Measurements from ENCODE around the gene A3GALT2. TPM values are rescaled to one million over a fixed set of nuclear protein-coding genes. Genes with fewer than 3 reads are reported as not detected.

The A3GALT2 gene
- total RNA-seq, 1 experiment from 2014 or later, result not detected

DNA sequence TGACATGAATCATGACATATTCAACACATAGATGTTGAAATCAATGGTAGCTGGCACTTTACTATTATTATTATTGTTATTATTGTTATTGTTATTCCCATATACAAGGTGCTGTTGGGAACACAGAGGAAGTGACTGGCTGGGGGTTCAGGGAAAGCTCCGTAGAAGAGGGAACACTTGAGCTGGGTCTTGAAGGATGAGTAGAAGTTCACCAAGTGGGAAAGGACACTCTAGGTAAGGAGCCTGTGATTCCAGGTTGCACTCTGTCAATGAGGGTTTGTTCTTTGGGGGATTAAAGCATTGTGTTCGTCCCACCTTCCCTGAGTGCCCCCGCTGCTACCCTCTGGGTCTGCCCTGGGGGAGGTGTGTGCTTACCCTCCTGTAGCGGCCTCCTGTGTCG, 50.5 kb downstream of the A3GALT2 start:
- Histone ChIP-seq H4K20me1 (ENCODE audit: insufficient read depth, low read depth, low read length) (no peaks in the 10 kb centered on the region), H3K9ac (ENCODE audit: low read length) (no peak overlapping the region), H3K36me3 (ENCODE audit: insufficient read depth, low read length) (no peaks in the 10 kb centered on the region), H3K27ac (ENCODE audit: low read length) (no peak overlapping the region), H2AFZ (ENCODE audit: low read length) (no peak overlapping the region), H3K9me3 (ENCODE audit: low read length) (no peaks in the 10 kb centered on the region), H3K79me2 (ENCODE audit: low read length) (no peaks in the 10 kb centered on the region), H3K4me3 (ENCODE audit: low read length) (no peak overlapping the region), H3K9me2 (replicated peaks; ENCODE audit: insufficient read depth, low read length) (no peaks in the 10 kb centered on the region), H3K27me3 (ENCODE audit: low read length) (no peaks in the 10 kb centered on the region), H3K4me1 (ENCODE audit: low read length) (peaks cover 35% of the 10 kb centered on the region), H3K4me2 (ENCODE audit: low read depth, low read length, poor library complexity, severe bottlenecking) (no peak overlapping the region)
- no peak for DNase-seq

GRCh38 chr1:33269621-33270020, 51.3 kb downstream of the A3GALT2 start:
- no peaks in the 10 kb centered on the region for H3K27me3 ChIP-seq (ENCODE audit: low read length)
- no peak for DNase-seq
- no peaks in the 10 kb centered on the region for H3K36me3 ChIP-seq (ENCODE audit: insufficient read depth, low read length)
- no peaks in the 10 kb centered on the region for H3K79me2 ChIP-seq (ENCODE audit: low read length)
- H3K4me3 ChIP-seq (ENCODE audit: low read length), result no peak overlapping the region
- H3K27ac ChIP-seq (ENCODE audit: low read length), result no peak overlapping the region
- no peaks in the 10 kb centered on the region for H3K9me2 ChIP-seq (replicated peaks; ENCODE audit: insufficient read depth, low read length)
- H3K9ac ChIP-seq (ENCODE audit: low read length), result no peak overlapping the region
- no peaks in the 10 kb centered on the region for H4K20me1 ChIP-seq (ENCODE audit: insufficient read depth, low read depth, low read length)
- H3K4me1 ChIP-seq (ENCODE audit: low read length), result peaks cover 27% of the 10 kb centered on the region
- H3K9me3 ChIP-seq (ENCODE audit: low read length), result no peaks in the 10 kb centered on the region
- no peak overlapping the region for H2AFZ ChIP-seq (ENCODE audit: low read length)
- no peak overlapping the region for H3K4me2 ChIP-seq (ENCODE audit: low read depth, low read length, poor library complexity, severe bottlenecking)

DNA sequence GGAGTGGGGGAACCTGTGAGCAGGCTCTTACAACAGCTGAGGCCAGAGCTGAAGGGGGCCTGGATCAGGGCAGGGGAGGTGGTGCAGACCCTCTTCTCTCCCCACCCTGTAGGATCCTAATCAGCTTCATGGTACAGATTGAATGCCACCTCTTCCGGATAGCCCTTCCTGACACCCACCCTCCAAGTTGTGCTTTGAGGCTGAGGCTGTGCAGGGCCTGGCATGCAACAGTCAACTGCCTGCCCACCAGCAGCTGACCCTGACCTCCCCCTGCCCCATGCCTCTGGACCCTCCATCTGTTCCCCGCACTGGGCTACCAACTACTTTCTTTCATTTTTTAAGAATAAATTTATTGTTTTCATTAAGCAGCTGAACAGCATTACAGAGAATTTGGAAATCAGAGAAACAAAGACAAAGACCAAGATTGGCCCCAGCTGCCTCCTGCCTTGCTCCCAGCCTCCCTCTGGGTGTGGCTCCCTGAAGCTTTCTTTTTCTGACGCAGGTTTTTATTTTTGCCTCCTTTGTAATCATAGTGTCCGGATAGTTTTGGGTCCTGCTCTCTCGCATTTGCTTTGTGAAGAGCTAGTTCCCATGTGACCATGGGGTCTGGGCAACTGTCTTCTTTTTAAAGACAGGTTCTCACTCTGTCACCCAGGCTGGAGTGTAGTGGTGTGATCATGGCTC, 51.8 kb downstream of the A3GALT2 start:
- Histone ChIP-seq H3K9ac (ENCODE audit: low read length) (no peak overlapping the region), H3K4me1 (ENCODE audit: low read length) (peaks cover 21% of the 10 kb centered on the region), H3K4me2 (ENCODE audit: low read depth, low read length, poor library complexity, severe bottlenecking) (no peak overlapping the region), H3K27me3 (ENCODE audit: low read length) (no peaks in the 10 kb centered on the region), H3K27ac (ENCODE audit: low read length) (no peak overlapping the region), H3K36me3 (ENCODE audit: insufficient read depth, low read length) (no peaks in the 10 kb centered on the region), H2AFZ (ENCODE audit: low read length) (no peak overlapping the region), H3K4me3 (ENCODE audit: low read length) (no peak overlapping the region), H4K20me1 (ENCODE audit: insufficient read depth, low read depth, low read length) (no peaks in the 10 kb centered on the region; the same call in 1 of the 2 replicates), H3K9me2 (replicated peaks; ENCODE audit: insufficient read depth, low read length) (no peaks in the 10 kb centered on the region), H3K79me2 (ENCODE audit: low read length) (no peaks in the 10 kb centered on the region), H3K9me3 (ENCODE audit: low read length) (no peaks in the 10 kb centered on the region)
- no peak for DNase-seq

DNA sequence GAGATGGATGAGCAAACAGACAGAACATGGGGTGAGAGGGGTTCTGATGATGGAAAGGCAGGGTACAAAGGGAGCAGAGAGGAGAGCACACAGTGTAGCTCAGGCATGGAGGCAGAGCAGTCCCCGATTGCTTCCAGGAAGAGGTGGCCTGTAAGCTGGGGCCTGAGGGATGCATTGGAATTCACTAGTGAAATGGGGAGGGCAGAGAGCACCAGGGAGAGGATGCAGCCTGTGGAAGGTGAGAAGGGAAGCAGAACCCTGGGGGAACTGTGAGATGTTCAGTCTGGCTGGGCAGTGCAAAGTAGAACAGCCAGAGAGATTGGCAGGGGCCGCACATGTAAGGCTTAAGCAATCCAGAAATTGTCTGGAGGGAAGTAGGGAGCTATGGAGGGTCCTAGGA, 52.4 kb downstream of the A3GALT2 start:
- no peaks in the 10 kb centered on the region for H3K79me2 ChIP-seq (ENCODE audit: low read length)
- H3K27me3 ChIP-seq (ENCODE audit: low read length), result no peaks in the 10 kb centered on the region
- no peaks in the 10 kb centered on the region; the same call in 1 of the 2 replicates for H4K20me1 ChIP-seq (ENCODE audit: insufficient read depth, low read depth, low read length)
- H3K9me2 ChIP-seq (replicated peaks; ENCODE audit: insufficient read depth, low read length), result no peaks in the 10 kb centered on the region
- H3K27ac ChIP-seq (ENCODE audit: low read length), result no peak overlapping the region
- H3K4me1 ChIP-seq (ENCODE audit: low read length), result peaks cover 16% of the 10 kb centered on the region
- no peak overlapping the region for H3K4me2 ChIP-seq (ENCODE audit: low read depth, low read length, poor library complexity, severe bottlenecking)
- H3K9me3 ChIP-seq (ENCODE audit: low read length), result no peaks in the 10 kb centered on the region
- H3K9ac ChIP-seq (ENCODE audit: low read length), result no peak overlapping the region
- no peak overlapping the region for H3K4me3 ChIP-seq (ENCODE audit: low read length)
- no peaks in the 10 kb centered on the region for H3K36me3 ChIP-seq (ENCODE audit: insufficient read depth, low read length)
- no peak overlapping the region for H2AFZ ChIP-seq (ENCODE audit: low read length)
- DNase-seq, result no peak

DNA sequence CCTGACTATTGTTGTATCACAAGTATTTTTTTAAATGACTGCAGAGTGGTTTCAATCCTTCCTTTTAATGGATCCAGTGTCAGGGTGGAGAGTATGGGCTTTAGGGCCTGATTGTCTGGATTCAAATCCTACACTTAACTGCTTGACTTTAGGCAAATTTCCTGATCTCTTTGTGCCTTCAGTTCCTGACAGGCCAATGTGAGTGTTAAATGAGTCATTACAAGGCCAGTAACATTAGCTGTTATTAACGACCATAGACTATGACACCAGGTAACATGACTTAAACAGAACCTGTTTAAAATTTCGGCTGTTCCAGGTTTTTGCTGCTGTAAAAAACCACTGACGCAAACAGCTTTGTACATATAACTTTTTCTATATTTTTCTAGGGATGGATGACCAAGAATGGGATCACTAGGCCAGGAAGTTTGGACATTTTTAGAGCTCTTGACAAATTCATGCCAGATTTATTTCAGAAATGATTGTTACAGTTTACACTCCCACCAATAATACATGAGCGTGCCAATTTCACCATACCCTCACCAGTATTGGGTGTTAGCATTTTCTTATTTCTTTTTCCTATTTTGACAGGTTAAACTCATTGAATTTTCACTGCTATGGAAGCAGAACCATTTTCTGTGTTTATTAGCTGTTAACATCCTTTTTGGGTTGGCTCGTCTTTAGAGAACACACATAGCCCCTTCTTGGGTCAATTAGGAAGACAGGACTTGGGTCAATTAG, 53.3 kb downstream of the A3GALT2 start:
- H3K9ac ChIP-seq (ENCODE audit: low read length), result no peak overlapping the region
- H3K4me1 ChIP-seq (ENCODE audit: low read length), result peaks cover 16% of the 10 kb centered on the region
- no peak overlapping the region for H2AFZ ChIP-seq (ENCODE audit: low read length)
- DNase-seq, result peak; percentile 62
- no peaks in the 10 kb centered on the region; the same call in 1 of the 2 replicates for H4K20me1 ChIP-seq (ENCODE audit: insufficient read depth, low read depth, low read length)
- no peak overlapping the region for H3K4me3 ChIP-seq (ENCODE audit: low read length)
- H3K36me3 ChIP-seq (ENCODE audit: insufficient read depth, low read length), result no peaks in the 10 kb centered on the region
- H3K9me2 ChIP-seq (replicated peaks; ENCODE audit: insufficient read depth, low read length), result no peaks in the 10 kb centered on the region
- 0 out of 2 replicates have a peak, but pooled peaks cover 3% of the 10 kb centered on the region for H3K79me2 ChIP-seq (ENCODE audit: low read length)
- peak overlapping the region; percentile 33; the same call in 1 of the 2 replicates for H3K27ac ChIP-seq (ENCODE audit: low read length)
- H3K4me2 ChIP-seq (ENCODE audit: low read depth, low read length, poor library complexity, severe bottlenecking), result no peak overlapping the region
- no peaks in the 10 kb centered on the region for H3K9me3 ChIP-seq (ENCODE audit: low read length)
- no peaks in the 10 kb centered on the region for H3K27me3 ChIP-seq (ENCODE audit: low read length)

DNA sequence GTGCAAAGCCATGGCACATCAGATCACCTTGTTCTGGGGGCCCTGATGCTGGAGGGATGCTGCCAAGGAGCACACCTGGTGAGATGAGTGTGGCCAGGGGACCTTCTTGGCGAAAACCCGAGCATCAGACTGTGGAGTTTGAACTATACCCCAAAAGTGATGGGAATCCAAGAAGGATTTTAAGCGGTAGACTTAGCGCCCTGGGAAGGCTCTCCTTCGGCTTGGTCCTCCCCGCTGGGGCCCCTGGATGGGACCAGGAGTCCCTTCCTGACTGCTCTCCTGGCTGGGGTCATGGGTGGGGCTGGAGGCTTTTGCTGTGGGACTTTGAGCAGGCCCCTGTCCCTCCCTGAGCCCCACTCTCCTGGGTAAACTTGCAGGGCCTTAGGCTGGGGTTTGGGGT, 54.1 kb downstream of the A3GALT2 start:
- no peak overlapping the region for H3K4me3 ChIP-seq (ENCODE audit: low read length)
- no peak overlapping the region for H3K4me2 ChIP-seq (ENCODE audit: low read depth, low read length, poor library complexity, severe bottlenecking)
- no peak overlapping the region for H2AFZ ChIP-seq (ENCODE audit: low read length)
- peaks cover under 1% of the 10 kb centered on the region; the same call in 1 of the 2 replicates for H4K20me1 ChIP-seq (ENCODE audit: insufficient read depth, low read depth, low read length)
- H3K9me3 ChIP-seq (ENCODE audit: low read length), result no peaks in the 10 kb centered on the region
- no peaks in the 10 kb centered on the region for H3K27me3 ChIP-seq (ENCODE audit: low read length)
- H3K9ac ChIP-seq (ENCODE audit: low read length), result no peak overlapping the region
- H3K27ac ChIP-seq (ENCODE audit: low read length), result peak overlapping the region; percentile 33; the same call in 1 of the 2 replicates
- H3K9me2 ChIP-seq (replicated peaks; ENCODE audit: insufficient read depth, low read length), result no peaks in the 10 kb centered on the region
- no peak for DNase-seq
- no peaks in the 10 kb centered on the region for H3K36me3 ChIP-seq (ENCODE audit: insufficient read depth, low read length)
- H3K4me1 ChIP-seq (ENCODE audit: low read length), result peaks cover 16% of the 10 kb centered on the region
- peaks cover 3% of the 10 kb centered on the region; the same call in 1 of the 2 replicates for H3K79me2 ChIP-seq (ENCODE audit: low read length)

- H3K9me3 ChIP-seq (ENCODE audit: low read length), result no peaks in the 10 kb centered on the region
Observed at GRCh38 chr1:33265780-33266605, 54.9 kb downstream of the A3GALT2 start.

More at GRCh38 chr1:33265780-33266605, 54.9 kb downstream of the A3GALT2 start:
- H3K79me2 ChIP-seq (ENCODE audit: low read length), result peaks cover 3% of the 10 kb centered on the region; the same call in 1 of the 2 replicates
- H3K36me3 ChIP-seq (ENCODE audit: insufficient read depth, low read length), result no peaks in the 10 kb centered on the region
- H3K27me3 ChIP-seq (ENCODE audit: low read length), result no peaks in the 10 kb centered on the region
- H3K4me1 ChIP-seq (ENCODE audit: low read length), result peaks cover 16% of the 10 kb centered on the region
- DNase-seq, result no peak
- H3K9ac ChIP-seq (ENCODE audit: low read length), result no peak overlapping the region
- H3K4me2 ChIP-seq (ENCODE audit: low read depth, low read length, poor library complexity, severe bottlenecking), result no peak overlapping the region
- no peaks in the 10 kb centered on the region for H3K9me2 ChIP-seq (replicated peaks; ENCODE audit: insufficient read depth, low read length)
- no peak overlapping the region for H3K27ac ChIP-seq (ENCODE audit: low read length)
- no peak overlapping the region for H3K4me3 ChIP-seq (ENCODE audit: low read length)
- no peak overlapping the region for H2AFZ ChIP-seq (ENCODE audit: low read length)
- H4K20me1 ChIP-seq (ENCODE audit: insufficient read depth, low read depth, low read length), result peaks cover 7% of the 10 kb centered on the region; the same call in 1 of the 2 replicates

All from Karpas-422 (cell line).